ENCODE data around the gene FBN2. TPM values are rescaled to one million over a fixed set of nuclear protein-coding genes. Genes with fewer than 3 reads are reported as not detected.

The FBN2 gene
- total RNA-seq, 4 donors from 2014 or later = 0.16 to 2.4 (median 0.26) TPM

- TF ChIP-seq CTCF (IDR thresholded peaks at IDR 0.05; ENCODE audit: low read depth) = no peak
Measured at GRCh38 chr5:128366147-128366546, 171.9 kb downstream of the FBN2 start.

DNA sequence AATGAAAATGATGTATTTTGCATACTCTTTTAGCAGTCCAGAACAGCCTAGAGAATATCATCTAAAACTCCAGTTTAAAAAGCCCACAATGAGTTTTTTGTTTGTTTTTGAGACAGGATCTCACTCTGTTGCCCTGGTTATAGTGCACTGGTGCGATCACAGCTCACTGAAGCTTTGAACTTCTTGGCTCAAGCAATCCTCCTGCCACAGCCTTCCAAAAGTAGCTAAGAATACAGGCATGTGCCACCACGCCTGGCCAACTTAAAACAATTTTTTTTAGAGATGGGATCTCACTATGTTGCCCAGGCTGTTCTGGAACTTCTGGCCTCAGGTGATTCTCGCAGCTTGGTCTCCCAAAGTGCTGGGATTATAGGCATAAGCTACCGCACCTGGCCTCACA, 175.7 kb downstream of the FBN2 start:
- no peak for TF ChIP-seq CTCF (IDR thresholded peaks at IDR 0.05; ENCODE audit: low read depth)

GRCh38 chr5:128358826-128359225, 179.2 kb downstream of the FBN2 start:
- no peak for TF ChIP-seq CTCF (IDR thresholded peaks at IDR 0.05; ENCODE audit: low read depth)

- TF ChIP-seq CTCF (IDR thresholded peaks at IDR 0.05; ENCODE audit: low read depth) = no peak
Measured at GRCh38 chr5:128357226-128357625, 180.8 kb downstream of the FBN2 start.

- no peak for TF ChIP-seq CTCF (IDR thresholded peaks at IDR 0.05; ENCODE audit: low read depth)
Measured at GRCh38 chr5:128355961-128356360, 182.1 kb downstream of the FBN2 start.

- no peak for TF ChIP-seq CTCF (IDR thresholded peaks at IDR 0.05; ENCODE audit: low read depth)
Measured at GRCh38 chr5:128353441-128354107, 184.5 kb downstream of the FBN2 start.

DNA sequence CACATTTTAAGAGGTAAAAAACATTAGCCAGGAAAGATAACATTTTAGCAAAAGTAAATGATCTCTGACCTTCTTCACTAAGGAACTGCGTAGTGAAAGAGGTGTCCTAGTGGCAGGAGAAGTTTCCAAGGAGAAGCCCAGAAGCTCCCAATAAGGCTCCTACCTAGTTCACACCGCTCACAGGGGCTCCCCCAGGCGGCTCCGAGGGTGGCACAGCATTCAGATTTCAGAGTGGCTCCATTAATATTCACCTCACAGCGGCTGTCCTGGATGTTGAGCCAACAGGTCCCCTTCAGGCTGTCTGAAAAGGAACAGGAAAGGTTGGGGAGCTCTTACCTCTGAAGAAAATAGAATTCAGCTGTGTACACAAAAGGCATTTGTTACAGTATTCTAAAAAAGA, 187.3 kb downstream of the FBN2 start:
- no peak for TF ChIP-seq CTCF (IDR thresholded peaks at IDR 0.05; ENCODE audit: low read depth)

Data from subcutaneous adipose tissue (tissue), 4 donors.